Adrenal gland (tissue), 5 donors: Measurements from ENCODE around the gene MRNIP.

Source experiments
- CTCF ChIP-seq, 6 experiments: fragments of 450-650 bp in 4 of 6; fragments of 200-600 bp in 2 of 6; sonication (generic) in 1 of 6; IDR thresholded peaks; 1 replicate in 5 of 6; 2 replicates in 1 of 6; pipeline versions ENCODE4 v1.5.1 to v1.8.0; 2016 to 2021; ENCODE audit warnings: antibody characterized with exemption in 6 of 6, mild to moderate bottlenecking in 2 of 6, moderate library complexity in 1 of 6
- POLR2A ChIP-seq, 2 donors: fragments of 450-650 bp; IDR thresholded peaks; one replicate each; pipeline ENCODE4 v1.6.1; 2017; ENCODE audit warnings: antibody characterized with exemption in 2 of 2, mild to moderate bottlenecking in 2 of 2, moderate library complexity in 1 of 2
- donor health status: DM: no; HTN: no; CAD: no.

GRCh38 chr5:179834120-179834519, 24.5 kb downstream of the MRNIP start:
- TF ChIP-seq CTCF (IDR thresholded peaks at IDR 0.05), result no peak
- TF ChIP-seq POLR2A (IDR thresholded peaks at IDR 0.05), result no peak
